OCI-LY7 (cell line): ENCODE data around the gene TCF25. TPM values are rescaled to one million over a fixed set of nuclear protein-coding genes. Genes with fewer than 3 reads are reported as not detected.

Source experiments
- BruUV-seq: library from RNA; stranded (reverse); fragments of 400-500 nt; replicated peaks from 2 replicates; lab custom pipeline; 2021; lab: Mats Ljungman, UMichigan
- CTCF ChIA-PET: fragments of 300-600 bp; sonication (Branson Sonifier 250); formaldehyde crosslinking; loops from one replicate; lab custom pipeline; 2022; ENCODE audit warnings: antibody characterized with exemption; ENCODE audit not compliant: unreplicated experiment; lab: Charles Lee
- POLR2A ChIA-PET: fragments of 300-600 bp; sonication (Branson Sonifier 250); formaldehyde crosslinking; loops from one replicate; lab custom pipeline; 2022; ENCODE audit warnings: antibody characterized with exemption; lab: Charles Lee
- DNase-seq: peaks from one replicate; pipeline ENCODE4 v3.0.0-alpha.2; 2015; ENCODE audit warnings: low spot score
- H2AFZ ChIP-seq: fragments of 200-600 bp; sonication (generic), shearing (Covaris generic); 2 replicates; pipeline ENCODE4 v1.6.1; 2014; ENCODE audit warnings: mild to moderate bottlenecking, antibody characterized with exemption, low read length, moderate library complexity
- H3K27ac ChIP-seq: fragments of 200-600 bp; sonication (generic); 2 replicates; pipeline ENCODE4 v1.5.1; 2014; ENCODE audit warnings: mixed run types, low read depth, mild to moderate bottlenecking, moderate library complexity, low read length, inconsistent platforms; ENCODE audit not compliant: poor library complexity, severe bottlenecking
- H3K36me3 ChIP-seq: fragments of 200-600 bp; sonication (generic); 2 replicates; pipeline ENCODE4 v1.6.1; 2014; ENCODE audit warnings: mild to moderate bottlenecking, antibody characterized with exemption, low read length, moderate library complexity, mixed read lengths; ENCODE audit not compliant: insufficient read depth
- H3K4me1 ChIP-seq: fragments of 200-600 bp; sonication (generic); 2 replicates; pipeline ENCODE4 v1.5.1; 2014; ENCODE audit warnings: mild to moderate bottlenecking, low read length; ENCODE audit not compliant: insufficient read depth, poor library complexity, severe bottlenecking
- H3K4me2 ChIP-seq: fragments of 200-600 bp; sonication (generic); 2 replicates; pipeline ENCODE4 v1.6.1; 2014; ENCODE audit warnings: mild to moderate bottlenecking, low read length
- H3K4me3 ChIP-seq: fragments of 200-600 bp; sonication (generic); 2 replicates; pipeline ENCODE4 v1.5.1; 2014; ENCODE audit warnings: mild to moderate bottlenecking, low read depth, low read length; ENCODE audit not compliant: poor library complexity, severe bottlenecking
- H3K79me2 ChIP-seq: fragments of 200-600 bp; sonication (generic); 2 replicates; pipeline ENCODE4 v1.6.1; 2016; ENCODE audit warnings: low read depth, mild to moderate bottlenecking, low read length, moderate library complexity, mixed read lengths; ENCODE audit not compliant: insufficient read depth
- H3K9me2 ChIP-seq: fragments of 200-600 bp; sonication (generic); 2 replicates; pipeline ENCODE4 v1.6.1; 2016; ENCODE audit warnings: mild to moderate bottlenecking, low read length, mixed read lengths; ENCODE audit not compliant: insufficient read depth
- H3K9me3 ChIP-seq: fragments of 200-600 bp; sonication (generic); 2 replicates; pipeline ENCODE4 v1.6.1; 2014; ENCODE audit warnings: mild to moderate bottlenecking, mixed run types, low read length, mixed read lengths
- H4K20me1 ChIP-seq: fragments of 200-600 bp; sonication (generic); 2 replicates; pipeline ENCODE4 v1.6.1; 2014; ENCODE audit warnings: mild to moderate bottlenecking, antibody characterized with exemption, low read length, moderate library complexity, mixed read lengths; ENCODE audit not compliant: insufficient read depth
- CTCF ChIP-seq: fragments of 200-600 bp; sonication (generic); conservative IDR thresholded peaks from 2 replicates; pipeline ENCODE4 v1.5.1; 2014; ENCODE audit warnings: mild to moderate bottlenecking, antibody characterized with exemption, low read length, moderate library complexity, mixed read lengths
- EZH2phosphoT487 ChIP-seq: fragments of 200-600 bp; sonication (generic); IDR thresholded peaks from 2 replicates; pipeline ENCODE4 v1.6.1; 2018; ENCODE audit warnings: low read depth, borderline replicate concordance, mild to moderate bottlenecking, mixed run types, antibody characterized with exemption, low read length, moderate library complexity, mixed read lengths
- intact Hi-C: fragments of 100-400 bp; cut with micrococcal nuclease; formaldehyde crosslinking; loops from one replicate; pipeline ENCODE4 v1.10.0; 2022; ENCODE audit not compliant: unreplicated experiment
- total RNA-seq, 2 experiments: library from RNA; depleted of rRNA in 1 of 2; stranded (reverse); fragments of >200 nt in 1 of 2; shearing (Covaris generic) in 1 of 2; gene quantifications; 2 replicates each; pipeline ENCODE4 v1.2.3, GENCODE V29; 2014 to 2022

TCF25 gene
- total RNA-seq, 2 experiments from 2014 or later: 141 to 255 TPM

GRCh38 chr16:89958068-89958467 lies 84.7 kb downstream of the TCF25 start:
- Histone ChIP-seq H3K36me3 (peaks cover 88% of the 10 kb centered on the region), H3K79me2 (peaks cover 48% of the 10 kb centered on the region), H3K27ac (peak overlapping the region; percentile 97), H3K9me3 (no peaks in the 10 kb centered on the region), H3K4me1 (peaks cover 57% of the 10 kb centered on the region), H2AFZ (no peak overlapping the region), H3K4me2 (no peak overlapping the region), H4K20me1 (peaks cover 8% of the 10 kb centered on the region; the same call in 1 of the 2 replicates), H3K4me3 (no peak overlapping the region), H3K9me2 (no peaks in the 10 kb centered on the region)
- intact Hi-C loops: no loop called here
- POLR2A ChIA-PET: interaction anchor here (1.3 to 1.5 kb wide), 3 partner anchors 12 to 36 kb away, joined by 3 to 5 read pairs (median 4); no protein-coding TSS in a partner anchor
- DNase-seq: peak; percentile 64
- no peak for TF ChIP-seq EZH2phosphoT487
- no peak for TF ChIP-seq CTCF
- CTCF ChIA-PET: no interaction called here
- BruUV-seq: no TSS peak

- H3K9me3 ChIP-seq: no peaks in the 10 kb centered on the region
- H3K4me1 ChIP-seq: peaks cover 52% of the 10 kb centered on the region
- intact Hi-C loops: no loop called here
- TF ChIP-seq CTCF: no peak
- TF ChIP-seq EZH2phosphoT487: no peak
- peaks cover 93% of the 10 kb centered on the region for H3K36me3 ChIP-seq
- no peak overlapping the region for H3K4me3 ChIP-seq
- H3K9me2 ChIP-seq: no peaks in the 10 kb centered on the region
- peaks cover 43% of the 10 kb centered on the region for H3K79me2 ChIP-seq
- ChIA-PET POLR2A (interaction anchor here (1.4 to 1.5 kb wide), 2 partner anchors 11 to 36 kb away, joined by 4 to 5 read pairs; no protein-coding TSS in a partner anchor), CTCF (no interaction called here)
- peak overlapping the region; percentile 97 for H3K27ac ChIP-seq
- BruUV-seq: no TSS peak
- peaks cover 8% of the 10 kb centered on the region; the same call in 1 of the 2 replicates for H4K20me1 ChIP-seq
- DNase-seq: no peak
- no peak overlapping the region for H3K4me2 ChIP-seq
- no peak overlapping the region for H2AFZ ChIP-seq
Observed at GRCh38 chr16:89958596-89958995, 85.2 kb downstream of the TCF25 start.

GRCh38 chr16:89960966-89961365 lies 87.6 kb downstream of the TCF25 start:
- Histone ChIP-seq H3K36me3 (peaks cover 97% of the 10 kb centered on the region), H3K9me3 (no peaks in the 10 kb centered on the region), H3K4me3 (no peak overlapping the region), H3K27ac (no peak overlapping the region), H3K4me2 (no peak overlapping the region), H2AFZ (no peak overlapping the region), H4K20me1 (peaks cover 8% of the 10 kb centered on the region; the same call in 1 of the 2 replicates), H3K4me1 (peaks cover 28% of the 10 kb centered on the region), H3K9me2 (no peaks in the 10 kb centered on the region), H3K79me2 (peaks cover 25% of the 10 kb centered on the region; the same call in 1 of the 2 replicates)
- ChIA-PET CTCF (no interaction called here), POLR2A (no interaction called here)
- BruUV-seq: no TSS peak
- no peak for DNase-seq
- intact Hi-C loops: no loop called here
- TF ChIP-seq CTCF (no peak), EZH2phosphoT487 (no peak)
